GM12892 (cell line): Measurements from ENCODE around the gene GALNTL6.

Source experiments
- DNase-seq: peaks from one replicate; pipeline ENCODE4 v3.0.0; 2011; ENCODE audit not compliant: insufficient read length
- FAIRE-seq: peaks from 2 replicates; lab custom pipeline; 2011; peaks lifted over from hg19 to GRCh38; lab: Jason Lieb, UNC
- POLR2A ChIP-seq: IDR thresholded peaks from 2 replicates; pipeline ENCODE4 v1.6.1; 2011; ENCODE audit warnings: low read depth, low read length, control low read depth
- POLR2AphosphoS5 ChIP-seq: IDR thresholded peaks from 2 replicates; pipeline ENCODE4 v1.6.1; 2011; ENCODE audit warnings: low read depth, low read length, control low read depth
- TAF1 ChIP-seq: IDR thresholded peaks from 2 replicates; pipeline ENCODE4 v1.6.1; 2011; ENCODE audit warnings: low read depth, mild to moderate bottlenecking, control low read depth, low read length, borderline replicate concordance

The GALNTL6 gene

DNA sequence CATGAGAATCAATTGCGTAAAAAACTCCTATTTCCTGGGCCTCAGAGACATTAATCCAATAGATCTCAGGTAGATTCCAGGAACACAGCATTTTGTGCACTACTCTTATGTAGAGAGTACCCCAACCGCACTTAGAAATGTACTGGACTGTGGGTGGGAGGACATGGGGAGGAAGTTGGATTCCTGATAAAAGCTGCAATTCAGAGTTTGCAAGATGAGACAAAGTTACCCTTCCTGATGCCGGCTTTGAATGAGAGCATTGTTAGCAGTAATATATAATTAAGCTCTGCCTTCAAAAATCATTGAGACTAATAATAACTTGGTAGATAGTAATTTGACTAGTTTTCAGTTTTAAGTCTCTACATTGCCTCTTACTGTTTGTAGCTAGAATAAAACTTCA, 1032.1 kb downstream of the GALNTL6 start:
- DNase-seq (no peak), FAIRE-seq (no peak)
- no peak for TF ChIP-seq TAF1
- no peak for TF ChIP-seq POLR2A
- TF ChIP-seq POLR2AphosphoS5: no peak

DNA sequence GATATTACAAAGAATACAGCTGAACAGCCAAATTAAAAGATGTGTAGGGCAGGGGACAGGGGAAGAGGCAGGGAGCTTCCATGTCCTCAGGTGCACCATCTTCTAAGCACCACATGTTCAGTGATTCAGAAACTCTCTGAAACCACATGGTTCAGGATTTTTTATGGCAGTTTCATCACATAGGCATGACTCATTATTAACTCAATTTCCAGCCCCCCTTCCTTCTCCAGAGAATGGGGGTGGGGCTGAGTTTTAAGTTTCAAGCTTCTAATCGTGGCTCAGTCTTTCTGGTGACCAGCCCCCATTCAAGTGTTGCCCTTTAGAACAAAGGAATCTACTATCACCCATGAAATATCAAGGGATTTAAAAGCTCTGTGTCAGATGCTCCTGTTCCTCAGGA, 1037.6 kb downstream of the GALNTL6 start:
- FAIRE-seq: no peak
- DNase-seq: no peak
- no peak for TF ChIP-seq POLR2AphosphoS5
- TF ChIP-seq TAF1: no peak
- no peak for TF ChIP-seq POLR2A

DNA sequence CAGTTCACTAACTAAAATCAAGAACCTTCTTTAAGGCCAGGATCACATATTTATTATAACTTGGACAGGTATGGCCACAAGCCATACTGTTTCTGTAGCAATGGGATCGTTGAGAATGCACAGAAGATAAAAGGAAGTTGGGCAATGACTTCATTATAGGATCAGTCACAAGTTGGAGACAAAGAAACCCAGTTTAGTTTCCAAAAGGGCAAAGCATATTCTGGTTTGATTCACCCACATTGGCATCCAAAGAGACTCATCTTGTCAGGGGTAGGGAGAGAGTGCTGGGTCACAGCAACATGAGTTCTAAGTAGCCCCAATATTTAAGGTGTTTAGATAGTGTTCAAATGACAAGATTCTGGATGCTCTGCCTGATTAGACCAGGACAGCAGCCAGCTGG, 1038.3 kb downstream of the GALNTL6 start:
- TF ChIP-seq POLR2AphosphoS5 (no peak), POLR2A (no peak), TAF1 (no peak)
- no peak for DNase-seq
- FAIRE-seq: no peak

GRCh38 chr4:172857026-172857425, 1043.8 kb downstream of the GALNTL6 start:
- TF ChIP-seq TAF1: no peak
- TF ChIP-seq POLR2A: no peak
- no peak for TF ChIP-seq POLR2AphosphoS5
- no peak for FAIRE-seq
- DNase-seq: no peak

GRCh38 chr4:172858731-172859230, 1045.6 kb downstream of the GALNTL6 start:
- FAIRE-seq: no peak
- no peak for DNase-seq
- no peak for TF ChIP-seq POLR2A
- no peak for TF ChIP-seq TAF1
- no peak for TF ChIP-seq POLR2AphosphoS5

DNA sequence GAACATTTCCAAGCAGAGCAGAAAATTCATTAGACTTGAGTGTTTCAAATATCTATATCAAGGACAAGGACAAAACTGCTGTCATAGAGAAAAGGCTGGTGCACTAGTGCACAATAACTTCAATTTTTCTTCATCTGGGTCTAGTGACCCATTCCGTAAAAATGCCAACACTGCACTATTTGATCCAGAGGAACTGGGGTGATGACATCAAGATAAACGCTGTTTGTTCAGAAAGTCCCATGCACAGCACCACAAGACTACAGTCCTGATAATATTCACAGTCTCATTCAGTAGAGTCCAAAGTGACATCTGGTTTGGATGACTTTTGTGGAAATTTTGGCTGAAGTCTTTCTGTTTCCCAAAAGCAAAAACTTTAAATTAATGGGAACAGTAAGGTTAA, 1051.9 kb downstream of the GALNTL6 start:
- TF ChIP-seq POLR2A: no peak
- no peak for TF ChIP-seq TAF1
- TF ChIP-seq POLR2AphosphoS5: no peak

DNA sequence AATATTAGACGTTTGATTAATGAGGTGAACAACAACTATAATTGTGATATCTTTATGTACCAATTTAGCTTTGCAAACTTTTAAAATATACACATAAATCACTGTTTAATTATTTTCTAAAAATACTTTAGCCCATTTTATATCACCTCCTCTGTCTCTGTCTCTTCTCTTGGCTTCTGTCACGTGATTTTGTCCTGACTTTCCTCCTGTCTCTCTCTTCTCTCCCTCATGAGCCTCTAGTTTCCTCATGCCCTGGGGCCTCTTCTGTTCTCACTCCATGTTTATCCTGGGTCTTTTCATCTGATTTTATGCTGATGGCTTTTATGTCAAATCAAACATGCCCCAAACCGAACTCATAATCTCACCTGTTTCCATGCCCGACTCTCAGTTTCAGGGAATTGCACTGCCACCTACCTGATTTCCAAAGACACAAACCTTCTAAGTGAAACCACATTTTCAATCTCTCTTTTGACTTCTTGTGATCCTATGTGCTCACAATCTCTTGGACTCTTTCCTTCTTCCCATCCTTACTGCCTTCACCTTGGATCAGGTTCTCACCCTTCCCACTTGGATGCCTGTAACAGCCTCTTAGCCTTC, 1052.4 kb downstream of the GALNTL6 start:
- DNase-seq (no peak), FAIRE-seq (no peak)
- TF ChIP-seq POLR2A (no peak), TAF1 (no peak), POLR2AphosphoS5 (no peak)

More for the DNA sequence above, 1051.9 kb downstream of the GALNTL6 start:
- DNase-seq (no peak), FAIRE-seq (no peak)

GRCh38 chr4:172866421-172866820, 1053.2 kb downstream of the GALNTL6 start:
- FAIRE-seq: no peak
- TF ChIP-seq POLR2AphosphoS5 (no peak), TAF1 (no peak), POLR2A (no peak)

GRCh38 chr4:172867835-172868234, 1054.6 kb downstream of the GALNTL6 start:
- no peak for TF ChIP-seq POLR2A
- TF ChIP-seq POLR2AphosphoS5: no peak
- no peak for TF ChIP-seq TAF1
- DNase-seq (no peak), FAIRE-seq (no peak)

More at GRCh38 chr4:172866421-172866820, 1053.2 kb downstream of the GALNTL6 start:
- no peak for DNase-seq

DNA sequence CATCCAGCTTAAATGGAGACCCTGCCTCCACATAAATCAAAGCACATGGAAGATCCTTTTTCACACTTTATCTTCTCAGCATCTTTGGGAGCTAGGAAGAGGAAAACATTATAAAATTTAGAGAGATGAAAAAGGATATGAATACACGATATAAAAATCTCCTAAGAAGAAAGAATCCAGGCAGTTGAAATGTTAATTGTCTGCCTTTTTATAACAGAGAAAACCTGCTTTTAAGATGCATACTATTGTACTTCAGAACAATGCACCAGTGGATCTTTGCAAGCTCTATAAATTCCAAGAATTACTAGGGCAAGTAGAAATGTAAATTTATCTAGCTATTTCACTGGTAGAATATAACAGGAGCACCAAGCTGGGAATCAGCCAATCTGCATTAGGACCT, 1055.1 kb downstream of the GALNTL6 start:
- DNase-seq (no peak), FAIRE-seq (no peak)
- TF ChIP-seq POLR2A (no peak), TAF1 (no peak), POLR2AphosphoS5 (no peak)

DNA sequence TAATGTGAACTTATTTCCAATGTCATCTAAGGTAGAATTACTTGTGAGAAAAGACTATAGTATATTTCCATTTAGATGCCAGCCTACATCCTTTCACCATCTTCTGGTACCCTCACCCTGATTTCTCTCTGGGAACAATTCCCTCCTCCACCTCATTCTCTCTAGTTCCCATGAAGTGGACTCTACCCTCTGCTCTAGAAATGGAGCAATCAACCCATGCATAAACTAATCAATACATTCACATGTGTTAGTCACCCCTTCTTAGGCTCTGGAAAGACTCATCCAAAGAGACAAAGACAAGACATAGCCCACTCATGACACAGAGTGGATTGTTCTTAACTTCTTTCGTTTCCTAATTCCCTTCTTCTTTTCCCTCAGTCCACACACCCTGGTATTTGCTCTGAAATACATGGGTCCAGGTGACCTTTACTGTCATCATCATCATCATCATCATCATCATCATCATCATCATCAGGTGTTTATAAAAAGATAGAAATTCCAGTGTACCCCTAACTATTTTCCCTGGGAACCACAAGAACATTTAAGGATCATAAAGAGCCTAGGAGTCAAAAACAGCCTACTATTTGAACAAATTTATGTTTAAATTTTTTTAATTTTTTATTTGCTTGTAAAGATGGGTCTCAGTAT, 1056.5 kb downstream of the GALNTL6 start:
- FAIRE-seq (no peak), DNase-seq (no peak)
- TF ChIP-seq POLR2A (no peak), TAF1 (no peak), POLR2AphosphoS5 (no peak)

- FAIRE-seq (no peak), DNase-seq (no peak)
- no peak for TF ChIP-seq TAF1
- no peak for TF ChIP-seq POLR2A
- TF ChIP-seq POLR2AphosphoS5: no peak
These were observed 1058.2 kb downstream of the GALNTL6 start for GRCh38 chr4:172871381-172871780.
